NCI-H1417 (cell line): ENCODE measurements around the gene TSPAN32.
"Not testable (repeated sequence)": the region's sequence is repeated elsewhere in the genome, so short reads cannot be mapped to it uniquely, and the experiment has no call there.

Experiments
- DNase-seq, 3 experiments: peaks; one replicate each; lab custom pipeline; 2025; lab: John Stamatoyannopoulos, UW

The TSPAN32 gene

DNA sequence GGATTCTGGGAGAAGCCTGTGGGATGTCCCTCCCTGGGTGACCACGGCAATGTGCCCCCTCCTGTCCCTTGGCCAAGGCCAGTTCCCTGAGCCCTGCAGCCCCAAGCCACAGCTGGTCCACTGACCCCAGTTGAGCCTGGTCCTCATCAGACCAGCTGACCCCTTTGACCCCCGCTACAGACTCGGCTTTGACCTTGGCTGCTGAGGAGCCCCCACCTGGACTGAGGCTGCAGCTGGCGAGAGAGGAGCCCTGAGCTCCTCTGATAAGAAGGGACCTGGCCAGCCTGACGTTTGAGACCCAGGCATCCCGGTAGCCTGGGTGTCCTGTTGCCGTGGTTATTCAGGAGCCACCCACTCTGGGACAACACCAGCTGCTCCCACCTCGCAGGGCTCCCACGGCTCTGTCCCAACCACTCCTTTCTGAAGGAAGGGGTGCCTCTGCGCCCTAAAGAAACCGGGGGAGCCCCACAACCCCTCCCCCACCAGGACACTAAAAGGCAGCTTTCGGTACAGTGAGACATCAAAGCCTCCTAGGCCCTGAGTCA, 34.4 kb upstream of the TSPAN32 start:
- no peak for DNase-seq

DNA sequence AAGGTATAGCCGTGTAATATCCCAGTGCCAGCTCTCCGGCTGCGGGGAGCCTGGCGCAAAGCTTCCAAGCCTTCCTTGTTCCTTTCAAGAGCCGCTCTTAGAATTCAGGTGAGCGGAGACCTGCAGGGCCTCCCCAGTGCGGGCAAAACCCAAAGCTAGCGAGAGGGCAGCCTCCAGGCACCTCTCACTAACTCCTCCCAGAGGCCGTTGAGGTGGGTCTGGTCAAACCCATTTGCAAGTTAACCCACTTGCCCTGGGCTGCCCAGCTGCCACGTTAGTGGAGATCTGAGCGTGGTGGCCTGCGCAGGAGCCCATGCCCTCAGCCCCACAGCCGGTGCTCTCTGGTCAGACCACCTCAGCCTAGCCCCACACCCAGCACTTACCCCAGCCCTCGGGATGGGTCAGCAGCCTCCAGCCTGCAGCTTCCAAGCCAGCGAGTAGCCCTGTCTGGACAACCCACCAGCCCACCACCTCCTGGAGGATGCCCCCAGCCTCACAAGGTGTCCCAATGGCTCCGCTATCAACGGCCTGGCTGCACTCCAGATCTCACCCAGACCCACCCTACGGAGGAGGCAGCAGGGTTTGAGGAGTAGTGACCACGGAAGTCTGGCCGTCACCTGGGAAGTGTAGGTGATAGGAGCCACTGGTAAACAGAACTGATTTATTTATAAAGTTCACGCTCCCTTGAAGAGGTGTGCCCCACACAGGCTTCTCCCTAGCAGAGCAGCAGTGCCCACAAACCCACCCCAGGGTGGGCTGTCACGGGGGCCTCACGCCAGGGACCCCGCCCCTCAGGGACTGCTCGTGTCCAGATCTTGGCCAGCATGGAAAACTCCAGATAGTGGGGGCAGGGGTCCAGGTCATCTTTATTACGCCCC, 33.7 kb upstream of the TSPAN32 start:
- DNase-seq = no peak

DNA sequence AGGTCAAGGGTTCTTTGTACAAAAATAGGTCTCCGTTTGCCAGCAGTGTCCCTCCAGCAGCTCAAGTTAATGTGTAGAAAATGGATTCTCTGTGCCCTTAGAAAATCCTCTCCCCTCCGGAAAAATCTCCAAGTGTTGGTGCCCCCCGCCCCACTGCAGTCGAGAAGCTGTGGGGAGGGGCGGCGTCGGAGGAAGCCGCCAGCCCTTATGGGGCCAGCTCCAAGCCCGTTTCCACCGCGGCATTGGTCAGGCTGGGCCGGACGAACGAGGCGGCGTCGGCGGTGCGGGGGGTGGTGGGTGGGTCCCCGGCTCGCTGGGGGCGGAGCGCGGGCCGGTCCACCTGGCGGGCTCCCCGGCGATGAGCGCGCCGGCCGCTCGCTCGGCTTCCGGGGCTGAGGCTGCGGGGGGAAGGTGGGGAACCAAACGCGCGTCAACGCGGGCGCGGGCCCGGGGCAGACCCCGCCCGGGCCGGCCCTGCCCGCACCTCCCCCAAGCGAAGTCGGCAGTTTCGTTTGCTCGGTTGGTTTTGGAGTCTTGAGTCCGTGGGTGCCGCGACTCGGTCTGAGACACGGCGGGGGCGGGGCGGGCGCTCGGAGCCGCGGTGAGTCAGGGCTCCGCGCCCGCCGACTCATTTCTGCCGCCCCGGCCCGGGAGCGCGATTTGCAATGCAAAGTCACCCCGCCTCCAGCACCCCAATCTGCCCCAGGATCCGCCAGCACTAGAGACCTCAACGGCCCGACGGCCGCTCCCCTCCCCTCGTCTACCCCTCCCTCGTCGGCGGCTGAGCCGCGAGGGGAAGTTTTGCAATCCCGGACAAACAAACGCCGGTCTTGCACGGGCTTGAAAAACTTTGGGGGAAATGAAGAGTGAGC, 32.8 kb upstream of the TSPAN32 start:
- peak in 2 of 3 experiments; percentile 84 to 85 for DNase-seq

DNA sequence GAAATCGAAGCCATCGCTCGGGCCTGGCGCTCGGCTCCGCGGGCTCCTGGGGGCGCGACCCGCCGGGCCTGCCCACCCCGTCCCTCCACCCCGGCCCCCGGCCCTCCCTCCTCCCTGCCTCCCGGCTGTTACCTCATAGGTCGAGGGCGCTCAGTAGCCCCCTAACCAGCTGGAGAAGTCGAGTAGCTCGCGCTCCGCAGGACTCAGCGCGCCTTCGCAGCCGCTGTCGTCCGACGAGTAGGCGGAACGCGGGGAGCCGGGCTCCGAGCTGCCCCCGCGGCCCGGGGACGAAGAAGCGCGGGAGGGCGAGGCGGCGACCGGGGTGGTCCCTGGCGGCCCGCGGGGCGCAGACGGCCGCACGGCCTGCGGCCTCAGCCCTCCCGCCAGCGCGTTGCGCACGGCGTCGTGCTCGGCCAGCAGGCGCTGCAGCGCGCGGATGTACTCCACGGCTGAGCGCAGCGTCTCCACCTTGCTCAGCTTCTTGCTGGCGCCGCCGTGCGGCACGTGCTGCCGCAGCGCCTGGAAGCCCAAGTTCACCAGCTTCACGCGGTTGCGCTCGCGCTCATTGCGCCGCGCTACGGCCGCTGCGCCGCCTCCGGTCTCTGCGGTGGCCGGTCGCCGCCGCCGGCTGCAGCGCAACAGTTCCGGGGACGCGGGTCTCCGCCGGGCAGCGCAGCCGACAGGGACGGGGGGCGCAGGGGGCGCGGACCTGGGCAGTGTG, 32.1 kb upstream of the TSPAN32 start:
- peak in 2 of 3 experiments; percentile 87 to 88 for DNase-seq

DNA sequence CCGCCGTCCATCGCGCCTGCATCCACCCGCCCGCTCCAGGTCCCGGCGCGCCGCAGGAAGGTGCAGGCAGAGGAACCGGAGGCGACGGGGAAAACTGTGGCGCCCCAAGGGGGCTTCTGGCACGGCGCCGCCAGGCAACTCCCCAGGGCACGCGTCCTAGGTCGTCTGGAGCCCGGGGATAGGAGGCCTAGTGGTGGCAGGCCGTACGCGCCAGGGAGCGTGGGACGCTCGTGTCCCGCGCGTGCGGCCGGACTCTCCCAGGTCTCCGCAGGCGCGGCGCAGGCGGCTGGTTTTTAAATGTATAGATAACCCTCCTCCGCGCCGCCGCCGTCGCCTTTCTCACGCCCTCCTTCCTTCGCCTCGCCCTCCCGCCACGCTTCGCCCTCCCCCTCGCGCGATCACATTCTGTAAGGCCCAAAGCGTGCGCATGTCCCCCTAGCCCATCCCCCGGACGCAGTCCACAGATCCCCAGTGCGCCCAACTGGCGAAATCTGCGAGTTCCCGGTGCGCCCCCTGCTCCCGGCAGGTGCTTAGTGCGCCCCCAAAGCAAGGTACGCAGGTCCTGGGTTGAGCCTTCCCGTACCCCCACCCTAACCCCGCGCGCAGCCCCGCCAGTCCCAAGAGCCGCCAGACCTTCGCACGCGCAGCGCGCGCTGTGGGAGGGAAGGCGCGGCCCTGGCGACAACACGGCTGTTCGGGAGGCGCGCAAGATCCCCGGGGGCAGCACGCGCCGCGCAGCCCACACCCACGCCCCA, 31.3 kb upstream of the TSPAN32 start, which contains the start of gene ASCL2:
ASCL2 (minus strand) TSS at position 267 of the 755 bp plus-strand sequence; CDS start at position 11, 256 bp downstream.
- DNase-seq = peak in 2 of 3 experiments; percentile 82 to 87

DNA sequence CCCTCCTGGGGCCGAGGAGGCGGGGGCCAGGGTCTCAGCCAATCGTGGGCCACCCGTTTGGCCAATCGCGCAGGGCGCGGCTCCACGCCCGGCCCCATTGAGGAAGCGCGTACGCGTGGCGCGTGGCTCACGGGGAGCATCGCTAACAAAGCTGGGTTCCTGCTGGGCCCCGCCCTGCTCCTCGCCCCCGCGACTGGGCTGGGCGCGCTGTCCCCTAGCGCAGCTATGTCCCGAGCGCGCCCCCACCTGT, 30.8 kb upstream of the TSPAN32 start:
- DNase-seq = no peak

DNA sequence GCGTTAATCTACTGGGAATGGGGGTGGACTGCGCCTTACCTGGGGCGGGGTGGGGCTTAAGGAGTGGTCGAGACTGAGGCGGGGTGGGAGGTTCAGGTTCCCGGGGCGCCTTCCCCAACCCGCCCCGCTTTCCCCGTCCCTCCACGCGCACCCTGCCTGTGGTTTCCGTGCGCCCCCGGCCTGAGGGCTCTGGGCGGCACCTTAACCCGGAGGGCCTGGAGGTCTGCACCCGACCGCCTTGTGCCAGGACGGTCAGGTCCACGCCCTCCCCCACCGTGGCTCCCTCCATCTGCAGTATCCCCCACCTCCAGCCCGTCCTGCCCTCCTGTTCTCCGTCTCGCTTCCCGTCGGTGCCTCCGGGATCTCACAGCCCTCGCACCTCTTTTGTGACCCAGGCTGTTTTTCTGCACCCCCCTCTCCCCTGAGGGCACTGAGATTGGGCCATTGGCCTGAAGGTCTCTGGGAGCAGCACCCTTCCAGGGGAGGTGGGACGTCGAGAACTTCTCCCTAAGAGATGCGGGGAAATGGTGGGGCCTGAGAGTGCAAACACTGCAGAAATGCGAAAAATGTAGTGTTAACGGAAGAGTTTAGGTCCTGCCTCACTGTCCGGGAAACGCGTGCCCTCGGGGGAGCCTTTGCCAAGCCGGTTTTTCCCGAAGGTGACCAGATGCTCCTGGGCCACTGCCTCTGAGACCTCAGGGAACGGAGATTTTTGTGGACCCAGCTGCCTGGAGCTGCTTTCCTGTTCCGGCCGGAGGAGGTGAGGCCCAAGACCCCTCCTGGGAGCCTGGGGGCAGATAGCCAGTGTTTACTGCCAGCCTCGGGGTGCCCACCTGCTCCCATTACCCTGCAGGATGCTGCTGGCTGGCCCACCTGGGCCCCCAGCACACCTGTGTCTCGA, 30.2 kb upstream of the TSPAN32 start:
- peak in 1 of 3 experiments; percentile 7 for DNase-seq

DNA sequence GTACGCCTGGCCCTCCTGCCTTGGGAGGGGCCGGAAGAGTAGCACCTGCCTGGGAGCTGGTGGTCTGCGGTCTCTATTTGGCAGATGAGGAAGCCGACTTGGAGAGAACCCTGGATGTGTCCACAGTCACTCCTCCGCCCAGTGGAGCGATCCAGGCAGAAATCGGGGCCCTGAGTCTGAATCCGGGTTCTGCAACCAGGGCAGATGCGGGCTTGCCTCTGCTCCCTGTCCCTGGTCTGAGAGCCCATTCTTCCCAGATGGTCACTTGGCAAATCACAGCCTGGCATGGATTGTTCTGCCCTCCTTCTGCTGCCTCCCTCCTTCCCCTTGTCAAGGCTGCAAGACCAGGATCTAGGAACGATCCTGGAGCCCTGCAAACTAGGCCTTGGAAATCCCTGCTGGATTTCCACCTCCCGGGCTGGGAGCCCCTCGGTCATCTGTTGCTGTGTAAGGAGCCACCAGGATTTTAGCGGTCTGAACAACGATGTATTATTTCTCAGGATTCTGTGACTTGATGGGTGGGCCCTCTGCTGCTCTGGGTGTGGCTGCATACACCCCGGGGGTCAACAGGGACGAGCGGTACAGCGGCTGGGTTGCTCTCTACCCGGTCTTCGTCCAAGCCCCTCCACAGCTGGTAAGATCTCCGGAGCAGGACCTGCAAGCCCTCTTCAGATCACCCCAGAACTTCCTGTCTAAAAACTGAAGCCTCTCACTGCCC, 29.4 kb upstream of the TSPAN32 start:
- DNase-seq = no peak

DNA sequence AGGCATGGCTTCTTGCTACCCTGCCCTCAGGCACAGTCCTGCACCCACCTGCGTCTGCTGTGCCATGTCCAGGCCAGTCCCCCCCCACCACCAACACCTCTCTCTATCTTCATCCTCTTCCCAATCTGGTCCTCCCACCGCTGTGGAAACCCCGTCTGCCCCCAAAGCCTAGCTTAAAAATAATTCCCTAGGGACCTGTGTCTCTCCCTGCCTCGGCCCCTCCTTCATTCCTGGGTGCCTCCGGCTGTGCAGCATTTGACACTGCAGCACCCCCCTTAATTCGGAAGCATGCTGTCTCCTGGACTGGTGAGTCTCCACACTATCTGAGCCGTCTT, 28.9 kb upstream of the TSPAN32 start:
- DNase-seq = no peak

DNA sequence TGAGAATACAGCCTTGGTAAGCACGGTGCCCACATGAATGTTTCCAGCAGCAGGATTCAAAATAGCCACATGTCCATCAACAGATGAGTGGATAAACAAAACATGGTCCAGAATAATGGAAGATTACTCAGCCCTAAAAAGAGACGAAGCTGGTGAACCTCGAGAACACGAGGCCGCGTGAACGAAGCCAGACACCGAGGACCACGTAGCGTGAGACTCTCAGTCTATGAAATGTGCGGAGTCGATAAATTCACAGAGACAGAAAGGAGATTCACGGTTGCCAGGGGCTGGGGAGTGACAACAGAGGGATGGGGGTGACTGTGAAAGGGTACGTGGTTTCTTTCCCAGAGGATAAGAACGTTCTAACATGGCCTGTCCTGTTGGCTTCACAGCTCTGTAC, 28.5 kb upstream of the TSPAN32 start:
- no peak for DNase-seq

DNA sequence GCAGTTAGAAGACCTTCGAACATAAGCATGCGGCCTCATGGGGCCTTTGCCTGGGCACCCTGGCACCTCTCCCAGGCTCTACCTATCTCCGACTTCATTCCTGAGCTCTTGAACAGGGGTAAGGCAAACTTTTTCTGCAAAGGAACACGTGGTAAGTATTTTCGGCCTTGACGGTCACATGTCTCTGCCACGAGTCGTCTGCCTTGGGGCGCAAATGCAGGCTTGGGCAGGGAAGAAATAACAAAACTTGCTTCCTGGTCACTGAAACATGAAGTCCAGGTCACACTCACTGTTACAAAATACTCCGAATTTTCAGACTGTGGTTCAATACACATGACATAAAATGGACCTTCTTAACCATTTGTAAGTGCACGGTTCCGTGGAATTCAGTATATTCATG, 28.0 kb upstream of the TSPAN32 start:
- DNase-seq = no peak

DNA sequence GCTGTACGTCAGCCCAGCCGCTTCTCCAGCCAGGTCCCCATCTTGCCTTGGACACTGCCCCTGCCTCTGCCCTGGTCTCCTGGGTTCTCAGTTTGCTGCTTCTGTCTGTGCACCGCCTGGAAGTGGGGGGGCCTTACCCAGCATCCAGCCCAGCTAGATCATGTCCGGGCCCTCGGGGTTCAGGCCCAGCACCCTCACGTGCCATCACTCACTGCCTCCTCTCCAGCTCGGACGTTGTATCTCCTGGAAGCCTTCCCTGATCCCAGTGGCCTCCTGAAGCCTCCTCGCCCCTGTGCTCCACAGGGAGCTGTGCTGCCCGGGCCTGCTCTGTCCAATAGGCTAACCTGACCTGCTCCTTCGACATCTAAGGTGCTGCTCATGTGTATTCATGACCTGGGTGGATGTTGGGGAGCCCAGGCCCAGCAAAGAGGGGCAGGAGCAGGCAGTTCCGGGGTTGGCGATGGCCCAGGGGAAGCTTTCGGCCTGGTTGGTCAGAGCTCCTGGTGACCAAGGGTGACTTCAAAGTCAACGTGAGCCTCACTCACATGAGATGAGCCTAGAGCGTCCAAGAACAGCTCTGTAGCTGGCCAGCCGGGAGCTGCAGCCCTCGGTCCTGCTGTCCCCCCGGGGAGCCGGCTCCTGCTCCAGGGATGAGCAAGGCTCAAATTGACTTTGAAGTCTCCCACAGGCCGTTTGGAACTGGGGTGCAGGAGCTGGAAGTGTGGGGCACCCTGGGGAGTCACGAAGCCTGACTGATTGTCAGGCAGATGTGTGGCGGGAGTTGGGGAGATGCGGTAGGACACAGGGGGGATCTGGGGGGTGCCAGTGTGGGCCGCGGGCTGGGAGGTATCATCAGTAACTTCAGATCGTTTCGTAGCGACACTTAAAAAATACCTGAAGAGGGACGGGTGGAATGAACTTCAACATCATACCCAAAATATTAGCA, 26.2 kb upstream of the TSPAN32 start:
- DNase-seq = no peak

DNA sequence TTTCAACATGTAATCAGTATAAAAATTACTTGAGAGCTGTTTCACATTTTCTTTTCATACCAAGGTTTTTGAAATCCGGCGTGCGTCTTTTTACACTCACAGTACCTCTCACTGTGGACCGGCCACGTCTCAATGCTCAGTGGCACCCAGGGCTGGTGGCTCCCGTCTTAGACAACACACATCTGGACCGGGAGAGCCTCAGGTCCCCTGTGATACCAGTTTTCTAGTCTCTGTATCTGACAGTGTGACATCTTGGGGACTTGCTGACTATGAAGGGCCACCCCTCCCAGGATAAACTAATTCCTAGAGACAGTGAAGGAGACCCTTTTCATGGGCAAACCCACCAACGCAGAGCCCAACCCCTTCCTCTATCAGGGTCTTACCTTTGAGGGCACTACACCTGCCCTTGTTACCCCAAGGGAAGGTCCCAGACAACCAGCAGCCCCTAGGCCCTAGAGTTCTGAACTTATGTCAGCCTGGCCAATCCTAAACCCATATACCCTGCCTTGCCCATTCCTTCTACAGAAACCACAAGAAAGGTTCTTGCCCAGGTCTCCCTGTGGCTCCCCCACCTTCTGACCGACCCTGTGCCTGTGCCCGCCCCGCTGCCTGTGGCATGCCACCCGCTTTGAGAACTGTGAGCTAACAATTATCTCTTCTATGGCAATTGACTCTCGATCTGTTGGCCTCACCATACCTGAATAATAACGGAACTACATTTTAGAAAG, 25.4 kb upstream of the TSPAN32 start:
- DNase-seq = no peak

DNA sequence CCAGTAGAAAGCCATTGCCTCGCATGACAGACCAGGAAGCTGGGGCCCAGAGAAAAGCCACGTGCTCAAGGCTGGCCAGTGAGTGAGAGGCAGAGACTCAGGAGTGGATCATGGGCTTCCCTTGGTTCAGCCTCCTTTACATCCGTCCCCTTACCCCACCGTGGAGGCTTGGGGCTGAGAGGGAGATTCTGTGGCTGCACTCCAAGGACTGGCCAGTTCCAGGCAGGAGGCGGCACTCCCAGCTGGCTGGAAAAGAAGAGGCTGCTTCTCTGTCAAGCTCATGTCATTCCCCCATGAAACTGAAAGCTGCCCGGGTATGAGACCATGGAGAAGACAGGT, 24.8 kb upstream of the TSPAN32 start:
- no peak for DNase-seq

DNA sequence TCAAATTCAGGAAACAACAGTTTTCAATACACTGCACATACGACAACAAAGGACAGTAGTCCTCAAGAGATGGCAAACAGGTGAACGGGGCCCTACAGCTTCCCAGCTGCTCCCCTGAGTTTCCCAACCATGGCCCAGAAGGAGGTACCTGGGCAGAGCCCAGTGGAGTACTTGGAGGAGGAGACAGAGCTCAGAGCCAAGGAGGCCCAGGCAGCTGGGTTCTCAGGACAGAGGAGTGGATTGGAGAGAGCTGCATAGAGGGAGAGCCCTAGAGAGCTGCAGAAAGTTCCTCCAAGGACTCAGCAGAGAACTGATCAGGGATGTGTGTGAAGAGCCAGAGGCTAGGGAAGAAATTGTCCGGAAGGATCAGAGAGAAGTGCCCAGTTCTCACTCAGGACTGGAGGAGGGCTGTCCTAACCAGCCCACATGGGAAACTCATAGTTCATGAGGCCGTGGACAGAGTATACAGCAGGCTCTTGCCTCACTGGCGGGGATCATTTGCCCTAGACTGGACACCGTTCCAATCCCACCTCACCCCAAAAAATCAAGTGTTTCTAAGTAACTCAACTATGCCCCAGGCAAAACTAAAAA, 23.8 kb upstream of the TSPAN32 start:
- DNase-seq = no peak

DNA sequence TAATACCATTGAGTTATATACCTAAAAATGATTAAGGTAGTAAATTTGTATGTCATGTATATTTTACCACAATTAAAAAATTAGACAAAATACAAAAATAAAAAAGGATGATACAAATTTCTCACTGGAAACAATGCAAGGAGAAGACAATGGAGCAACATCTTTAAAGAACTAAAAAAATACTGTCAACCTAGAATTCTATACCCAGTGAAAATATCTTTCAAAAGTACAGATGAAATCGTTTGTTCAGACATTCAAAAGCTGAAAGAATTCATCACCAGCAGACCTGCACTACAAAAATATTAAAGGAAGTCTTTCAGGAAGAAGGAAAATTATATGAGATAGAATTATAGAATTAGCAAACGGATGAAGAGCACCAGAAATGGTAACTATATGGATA, 21.6 kb upstream of the TSPAN32 start:
- no peak for DNase-seq

DNA sequence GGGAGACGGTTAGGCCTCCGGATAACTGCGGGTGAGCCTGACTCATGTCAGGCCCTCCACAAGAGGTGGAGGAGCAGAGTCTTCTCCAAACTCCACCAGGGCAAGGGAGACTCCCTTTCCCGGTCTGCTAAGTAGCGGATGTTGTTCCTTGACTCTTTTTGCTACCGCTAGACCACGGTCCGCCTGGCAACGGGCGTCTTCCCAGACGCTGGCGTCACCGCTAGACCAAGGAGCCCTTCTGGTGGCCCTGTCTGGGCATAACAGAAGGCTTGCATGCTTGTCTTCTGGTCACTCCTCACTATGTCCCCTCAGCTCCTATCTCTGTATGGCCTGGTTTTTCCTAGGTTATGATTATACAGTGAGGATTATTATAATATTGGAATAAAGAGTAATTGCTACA, 15.5 kb upstream of the TSPAN32 start:
- not testable (repeated sequence) for DNase-seq

DNA sequence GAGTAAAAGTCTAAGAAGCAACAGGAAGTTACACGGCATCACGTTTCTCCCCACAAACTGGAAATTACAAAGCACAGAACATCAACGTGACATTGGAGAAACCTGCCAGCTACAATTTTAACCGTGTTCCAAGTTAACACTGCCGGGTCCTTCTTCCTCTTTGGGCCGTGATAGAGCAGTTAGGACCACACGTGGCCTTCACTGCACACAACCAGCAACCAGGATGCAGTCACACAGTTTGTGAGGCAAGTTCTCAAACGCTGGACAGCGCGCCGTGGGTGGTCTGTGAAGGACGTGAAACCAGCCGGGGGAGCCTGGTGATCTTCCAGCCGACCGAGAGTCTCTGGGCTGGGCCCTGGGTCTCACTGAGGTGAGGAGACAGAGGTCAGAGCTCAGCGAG, 14.7 kb upstream of the TSPAN32 start:
- DNase-seq = no peak
